ENCODE data around the gene HMX3.

HMX3 gene

GRCh38 chr10:123180101-123181090 is 44.6 kb downstream of the HMX3 start:
- no peak for DNase-seq

GRCh38 chr10:123183724-123184123 is 48.0 kb downstream of the HMX3 start:
- no peak for DNase-seq

- DNase-seq = no peak
Measured at GRCh38 chr10:123187781-123188180, 52.0 kb downstream of the HMX3 start.

All from activated effector memory CD4-positive, alpha-beta T cell treated with anti-CD3 and anti-CD28 coated beads, Interleukin-2, amount 50 U/mL, for 16 hours (primary cell).